A673 (cell line): ENCODE results near the gene KIRREL3.

ENCODE experiments used
- EZH2 ChIP-seq: fragments of 200-600 bp; sonication (generic); IDR thresholded peaks from 2 replicates; pipeline ENCODE4 v1.6.1; 2017; ENCODE audit warnings: borderline replicate concordance, low read depth, mild to moderate bottlenecking, mixed read lengths, antibody characterized with exemption, low read length; ENCODE audit not compliant: poor library complexity, severe bottlenecking
- TF ChIP-seq, protein P1 (sequence below): fragments of 300-800, 200-600 bp; sonication (generic); conservative IDR thresholded peaks from 2 replicates; pipeline ENCODE4 v1.5.1; 2017; ENCODE audit warnings: low read depth, mild to moderate bottlenecking, antibody characterized with exemption, low read length, moderate library complexity, mixed read lengths

DNA sequence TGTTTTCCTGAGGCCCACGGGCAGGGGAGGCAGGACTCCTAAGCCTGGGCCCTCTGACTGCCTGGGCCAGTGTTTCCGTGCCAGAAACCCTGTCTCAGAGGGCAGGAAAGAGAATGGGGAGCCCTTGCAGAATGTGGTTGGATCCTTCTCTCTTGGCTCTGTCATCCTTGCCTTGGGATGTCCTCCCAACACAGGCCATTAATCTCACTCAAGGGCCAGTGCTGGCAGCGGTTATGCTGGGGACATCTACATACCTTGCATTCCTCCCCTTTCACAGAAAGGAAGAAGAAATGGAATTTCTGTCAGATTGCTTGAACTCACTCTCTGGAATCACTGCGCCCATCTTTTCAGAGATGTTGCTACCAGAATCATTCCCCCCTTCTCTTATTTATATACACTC, 296.9 kb downstream of the KIRREL3 start:
- TF ChIP-seq, protein P1, sequence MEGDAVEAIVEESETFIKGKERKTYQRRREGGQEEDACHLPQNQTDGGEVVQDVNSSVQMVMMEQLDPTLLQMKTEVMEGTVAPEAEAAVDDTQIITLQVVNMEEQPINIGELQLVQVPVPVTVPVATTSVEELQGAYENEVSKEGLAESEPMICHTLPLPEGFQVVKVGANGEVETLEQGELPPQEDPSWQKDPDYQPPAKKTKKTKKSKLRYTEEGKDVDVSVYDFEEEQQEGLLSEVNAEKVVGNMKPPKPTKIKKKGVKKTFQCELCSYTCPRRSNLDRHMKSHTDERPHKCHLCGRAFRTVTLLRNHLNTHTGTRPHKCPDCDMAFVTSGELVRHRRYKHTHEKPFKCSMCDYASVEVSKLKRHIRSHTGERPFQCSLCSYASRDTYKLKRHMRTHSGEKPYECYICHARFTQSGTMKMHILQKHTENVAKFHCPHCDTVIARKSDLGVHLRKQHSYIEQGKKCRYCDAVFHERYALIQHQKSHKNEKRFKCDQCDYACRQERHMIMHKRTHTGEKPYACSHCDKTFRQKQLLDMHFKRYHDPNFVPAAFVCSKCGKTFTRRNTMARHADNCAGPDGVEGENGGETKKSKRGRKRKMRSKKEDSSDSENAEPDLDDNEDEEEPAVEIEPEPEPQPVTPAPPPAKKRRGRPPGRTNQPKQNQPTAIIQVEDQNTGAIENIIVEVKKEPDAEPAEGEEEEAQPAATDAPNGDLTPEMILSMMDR = no peak
- TF ChIP-seq EZH2 = no peak
